Heart right ventricle (tissue), 16 donors: Measurements from ENCODE around the gene NDUFS6. TPM values are rescaled to one million over a fixed set of nuclear protein-coding genes. Genes with fewer than 3 reads are reported as not detected.

Experiments
- ATAC-seq, 8 donors: fragments of 200-7000 bp; cut with Tn5 transposase; one replicate each; pipeline ENCODE4 v1.9.1; 2020; ENCODE audit warnings: mild to moderate bottlenecking in 8 of 8, moderate library complexity in 8 of 8, moderate number of reproducible peaks in 1 of 8
- DNase-seq, 2 donors: peaks; one replicate each; pipeline ENCODE4 v3.0.0-alpha.2; 2020
- H3K27ac ChIP-seq, 10 donors: fragments of 200-600 bp; sonication (generic) in 2 of 10; one replicate each; pipeline versions ENCODE4 v1.5.0 to v1.8.0; 2020 to 2022; ENCODE audit warnings: mild to moderate bottlenecking in 3 of 10
- H3K27me3 ChIP-seq, 7 donors: fragments of 200-600 bp; one replicate each; pipeline ENCODE4 v1.8.0; 2021 to 2022; ENCODE audit warnings: mild to moderate bottlenecking in 2 of 7
- H3K36me3 ChIP-seq, 9 donors: fragments of 200-600 bp; sonication (generic) in 1 of 9; one replicate each; pipeline versions ENCODE4 v1.5.0 to v1.8.0; 2020 to 2022; ENCODE audit warnings: mild to moderate bottlenecking in 2 of 9
- H3K4me1 ChIP-seq, 9 donors: fragments of 200-600 bp; sonication (generic) in 1 of 9; one replicate each; pipeline versions ENCODE4 v1.5.0 to v1.8.0; 2020 to 2022; ENCODE audit warnings: mild to moderate bottlenecking in 4 of 9
- H3K4me3 ChIP-seq, 10 donors: fragments of 200-600 bp; sonication (generic) in 2 of 10; one replicate each; pipeline versions ENCODE4 v1.5.0 to v1.8.0; 2020 to 2022; ENCODE audit warnings: mild to moderate bottlenecking in 7 of 10, moderate library complexity in 2 of 10
- H3K9me3 ChIP-seq, 11 donors: fragments of 200-600 bp in 10 of 11; sonication (generic) in 2 of 11; one replicate each; pipeline versions ENCODE4 v1.5.0 to v1.8.0; 2013 to 2022; ENCODE audit warnings: mild to moderate bottlenecking in 2 of 11, control low read depth in 1 of 11, moderate library complexity in 1 of 11
- WGBS, 2 donors: extraction: QIAGEN DNeasy Blood & Tissue Kit; methylation state at CpG; one replicate each; pipeline ENCODE4 v1.1.7; 2013; ENCODE audit warnings: inconsistent platforms in 1 of 2; 5-methylcytosine and 5-hydroxymethylcytosine counted together
- intact Hi-C, 10 donors: fragments of 100-400 bp; cut with DNase I; formaldehyde crosslinking; loops; one replicate each; pipeline versions ENCODE4 v1.11.1 to v1.14.2; 2022
- polyA plus RNA-seq, 2 donors: library from polyadenylated mRNA; stranded (reverse); fragments of 200-250 nt; gene quantifications; one replicate each; pipeline ENCODE4 v1.2.3, GENCODE V29; 2013
- total RNA-seq, 10 donors: library from RNA; stranded (reverse); fragmentation: NEBNext Ultra II Directional in 3 of 10; extraction: Animal tissue kit (Norgen Biotek cat#: 25700) in 3 of 10; gene quantifications; one replicate each; pipeline versions ENCODE4 v1.2.1 to v1.2.4, GENCODE V29; 2021 to 2023
- TF ChIP-seq, protein P1 (sequence below), 9 donors: fragments of 200-600 bp; sonication (generic) in 2 of 9; IDR thresholded peaks; one replicate each; pipeline versions ENCODE4 v1.5.0 to v1.8.0; 2021 to 2022; ENCODE audit warnings: antibody characterized with exemption in 9 of 9, mild to moderate bottlenecking in 5 of 9, moderate library complexity in 1 of 9
- donor health status: Arrhythmogenic right ventricular cardiomyopathy.
- donor health status: ischemic (EF 13 %, LVEDD 7.1; RV severe dilation, severe dysfunction).
- donor health status: healthy with polysubstance abuse.
- donor health status: DM: no; HTN: yes; CAD: no.
- donor health status: DM: no; HTN: no; CAD: no.
- donor health status: ischemic (EF 25% LVEDD 6.9; RV normal size, moderate dysfunction).
- donor health status: ischemic (EF 25% LVEDD 5.7; RV mildly dilated, moderate dysfunction).
- donor health status: healthy.
- donor health status: DM: yes; HTN: yes; CAD: no.
- donor health status: Ischemic cardiomyopathy.
- donor health status: ischemic (EF 35%, LVEDD 5.7; RV mildly dilated, moderate dysfunction).
- donor health status: nonischemic (EF 11% LVEDD 7.7; RV severe dilation, severe dysfunction).
- donor health status: DM: yes; HTN: yes; CAD: no.
- donor health status: PGD.
- donor health status: ischemic (EF 29% LVEDD 5.4; RV normal size, mild dysfunction).
- donor health status: nonischemic (EF 23%, LVEDD 6.1; RV moderate dilation, normal function).

The NDUFS6 gene
- total and polyA plus RNA-seq, 12 donors = 60.2 to 198 (median 87.9) TPM

DNA sequence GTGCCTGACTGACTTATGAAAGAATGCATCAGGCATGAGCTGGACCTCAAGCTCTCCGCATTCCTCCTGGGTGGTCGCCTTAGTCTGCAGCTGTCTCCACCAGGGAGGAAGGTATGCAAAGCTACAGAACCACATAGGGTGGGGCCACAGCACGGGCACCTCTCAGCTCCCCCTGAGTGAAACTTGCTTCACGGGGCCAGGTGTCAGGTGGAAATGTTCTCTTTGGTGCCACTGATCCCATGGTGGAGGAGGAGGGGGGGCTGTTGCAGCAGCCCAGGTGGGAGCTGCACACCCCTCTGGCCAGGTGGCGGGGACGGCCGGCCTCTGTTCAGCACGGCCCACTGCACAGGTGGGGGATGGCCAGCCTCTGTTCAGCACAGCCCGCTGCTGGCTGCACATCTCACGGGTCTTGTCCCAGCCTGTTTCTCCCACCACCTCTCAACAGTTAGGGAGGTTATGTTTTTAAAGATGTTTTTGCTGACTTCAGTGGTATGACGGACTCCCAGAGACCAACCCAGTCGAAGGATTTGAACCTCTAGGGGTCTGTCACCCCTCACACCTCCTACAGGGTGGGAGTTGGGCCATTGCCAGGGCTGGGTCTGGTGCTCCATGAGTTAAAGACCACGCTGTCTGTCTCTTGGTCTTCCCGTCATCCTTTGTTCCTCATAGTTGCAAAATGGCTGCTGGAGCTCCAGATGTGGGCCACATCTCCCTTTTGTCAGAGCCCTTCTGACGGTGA, 35.9 kb upstream of the NDUFS6 start:
- WGBS, 2 donors = 82 to 83% methylated on average over 15 of the region's 15 CpGs
- no peak overlapping the region for H3K27ac ChIP-seq
- H3K4me1 ChIP-seq = no peaks in the 10 kb centered on the region
- no peaks in the 10 kb centered on the region for H3K36me3 ChIP-seq
- H3K4me3 ChIP-seq = no peak overlapping the region
- intact Hi-C loops = loop anchor here in 4 of 10 donors (10.0 kb wide), 3 partner anchors 249 to 389 kb away; no protein-coding TSS in a partner anchor
- TF ChIP-seq, protein P1, sequence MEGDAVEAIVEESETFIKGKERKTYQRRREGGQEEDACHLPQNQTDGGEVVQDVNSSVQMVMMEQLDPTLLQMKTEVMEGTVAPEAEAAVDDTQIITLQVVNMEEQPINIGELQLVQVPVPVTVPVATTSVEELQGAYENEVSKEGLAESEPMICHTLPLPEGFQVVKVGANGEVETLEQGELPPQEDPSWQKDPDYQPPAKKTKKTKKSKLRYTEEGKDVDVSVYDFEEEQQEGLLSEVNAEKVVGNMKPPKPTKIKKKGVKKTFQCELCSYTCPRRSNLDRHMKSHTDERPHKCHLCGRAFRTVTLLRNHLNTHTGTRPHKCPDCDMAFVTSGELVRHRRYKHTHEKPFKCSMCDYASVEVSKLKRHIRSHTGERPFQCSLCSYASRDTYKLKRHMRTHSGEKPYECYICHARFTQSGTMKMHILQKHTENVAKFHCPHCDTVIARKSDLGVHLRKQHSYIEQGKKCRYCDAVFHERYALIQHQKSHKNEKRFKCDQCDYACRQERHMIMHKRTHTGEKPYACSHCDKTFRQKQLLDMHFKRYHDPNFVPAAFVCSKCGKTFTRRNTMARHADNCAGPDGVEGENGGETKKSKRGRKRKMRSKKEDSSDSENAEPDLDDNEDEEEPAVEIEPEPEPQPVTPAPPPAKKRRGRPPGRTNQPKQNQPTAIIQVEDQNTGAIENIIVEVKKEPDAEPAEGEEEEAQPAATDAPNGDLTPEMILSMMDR (IDR thresholded peaks at IDR 0.05) = no peak
- H3K27me3 ChIP-seq = peaks cover 0 to 58% (median 15%) of the 10 kb centered on the region in 7 donors
- DNase-seq = no peak
- ATAC-seq = no peak
- no peaks in the 10 kb centered on the region for H3K9me3 ChIP-seq

DNA sequence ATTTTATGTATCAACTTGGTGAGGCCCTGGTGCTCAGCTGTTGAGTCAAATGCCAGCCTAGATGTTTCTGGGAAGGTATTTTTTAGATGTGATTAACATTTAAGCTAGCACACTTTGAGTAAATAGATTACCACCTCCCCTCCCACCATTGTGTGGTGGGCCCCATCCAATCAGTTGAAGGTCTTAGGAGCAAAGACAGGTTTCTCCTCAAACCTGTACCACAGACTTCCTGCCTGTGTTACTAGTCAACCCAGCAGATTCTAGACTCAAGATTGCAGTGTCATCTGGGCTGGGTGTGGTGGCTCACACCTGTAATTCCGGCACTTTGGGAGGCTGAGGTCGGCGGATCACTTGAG, 35.3 kb upstream of the NDUFS6 start:
- no peak overlapping the region for H3K4me3 ChIP-seq
- WGBS, 2 donors = 91 to 94% methylated on average over 3 of the region's 3 CpGs
- H3K27ac ChIP-seq = no peak overlapping the region
- H3K27me3 ChIP-seq = peaks cover 0 to 57% (median 15%) of the 10 kb centered on the region in 7 donors
- intact Hi-C loops = loop anchor here in 4 of 10 donors (10.0 kb wide), 3 partner anchors 249 to 389 kb away; no protein-coding TSS in a partner anchor
- TF ChIP-seq, protein P1 (IDR thresholded peaks at IDR 0.05) = no peak
- no peaks in the 10 kb centered on the region for H3K9me3 ChIP-seq
- ATAC-seq = no peak
- no peak for DNase-seq
- H3K36me3 ChIP-seq = no peaks in the 10 kb centered on the region
- no peaks in the 10 kb centered on the region for H3K4me1 ChIP-seq

DNA sequence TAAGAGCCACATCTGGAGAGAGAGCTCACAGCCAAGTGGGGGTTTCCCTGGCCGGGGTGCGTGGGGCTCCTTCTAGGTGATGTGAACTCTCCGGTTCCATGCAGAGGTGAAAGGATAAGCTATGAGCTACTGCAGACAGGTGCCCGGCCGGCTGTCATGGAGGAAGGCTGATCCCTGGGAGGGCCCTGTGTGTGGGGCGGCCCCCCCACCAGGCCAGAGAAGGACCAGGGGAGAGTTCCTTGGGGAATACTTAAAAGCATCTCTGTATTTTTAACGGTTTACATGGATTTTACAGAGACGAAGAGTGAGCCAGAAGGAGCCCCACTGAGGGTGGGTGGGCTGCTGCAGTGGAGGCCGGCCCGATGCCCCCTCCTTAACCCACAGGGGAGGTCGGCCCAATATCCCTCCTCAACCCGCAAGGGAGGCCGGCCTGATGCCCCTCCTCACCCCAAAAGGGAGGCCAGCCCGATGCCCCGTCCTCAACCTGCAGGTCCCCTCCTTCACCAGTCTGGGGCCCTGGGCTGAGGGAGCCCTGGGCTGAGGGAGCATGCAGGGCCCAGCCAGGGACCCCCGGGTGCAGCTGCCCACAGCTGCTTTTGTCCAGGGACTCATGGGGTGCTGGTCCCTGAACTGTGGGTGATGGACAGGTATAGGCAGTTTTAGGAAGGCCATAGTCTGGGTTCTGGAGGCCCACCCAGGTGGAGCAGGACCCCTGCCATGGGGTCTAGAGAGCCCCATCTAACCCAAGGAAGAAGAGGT, 33.5 kb upstream of the NDUFS6 start:
- WGBS, 2 donors = 75 to 78% methylated on average over 15 to 16 of the region's 16 CpGs
- Histone ChIP-seq H3K4me3 (no peak overlapping the region), H3K27ac (no peak overlapping the region), H3K27me3 (peaks cover 0 to 40% (median 11%) of the 10 kb centered on the region in 7 donors), H3K9me3 (no peaks in the 10 kb centered on the region), H3K4me1 (no peaks in the 10 kb centered on the region), H3K36me3 (no peaks in the 10 kb centered on the region)
- intact Hi-C loops = loop anchor here in 4 of 10 donors (10.0 kb wide), 3 partner anchors 247 to 387 kb away; no protein-coding TSS in a partner anchor
- DNase-seq (no peak), ATAC-seq (no peak)
- TF ChIP-seq, protein P1 (IDR thresholded peaks at IDR 0.05) = no peak

DNA sequence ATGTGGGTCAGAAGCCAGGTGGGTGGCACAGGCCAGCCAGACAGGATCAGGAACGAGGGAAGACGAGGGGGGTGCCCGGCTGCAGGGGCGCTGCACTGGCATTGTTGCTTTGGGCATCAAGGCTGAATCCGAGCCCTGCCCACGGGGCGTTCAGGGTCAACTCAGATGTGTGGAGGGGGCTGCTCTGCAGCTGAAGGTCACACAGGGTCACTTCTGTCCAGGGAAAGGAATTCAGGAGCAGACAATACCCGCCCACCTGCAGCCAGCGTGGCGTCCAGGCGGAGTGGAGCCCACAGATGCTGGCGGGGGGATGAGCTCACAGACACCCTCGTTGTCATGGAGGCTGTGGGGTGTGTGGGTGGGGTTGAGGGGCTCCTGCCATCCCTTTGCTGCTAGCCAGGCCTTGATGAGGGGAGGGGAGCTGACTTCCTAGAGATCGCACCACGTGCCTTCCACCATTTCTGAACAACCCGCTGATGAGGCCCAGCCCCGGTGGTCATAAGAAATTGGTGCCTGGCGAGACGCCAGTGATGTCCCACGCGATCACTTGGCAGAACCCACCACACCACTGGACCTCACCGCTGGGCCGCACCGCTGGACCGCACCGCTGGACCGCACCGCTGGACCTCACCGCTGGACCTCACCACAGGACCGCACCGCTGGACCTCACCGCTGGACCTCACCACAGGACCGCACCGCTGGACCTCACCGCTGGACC, 32.8 kb upstream of the NDUFS6 start:
- Histone ChIP-seq H3K36me3 (no peaks in the 10 kb centered on the region), H3K27ac (no peak overlapping the region), H3K4me3 (no peak overlapping the region), H3K4me1 (no peaks in the 10 kb centered on the region), H3K27me3 (peaks cover 0 to 37% (median 7%) of the 10 kb centered on the region in 7 donors), H3K9me3 (no peaks in the 10 kb centered on the region)
- ATAC-seq (no peak), DNase-seq (no peak)
- WGBS, 2 donors = 91% methylated on average over 28 to 35 of the region's 35 CpGs
- intact Hi-C loops = loop anchor here in 4 of 10 donors (10.0 kb wide), 3 partner anchors 246 to 386 kb away; no protein-coding TSS in a partner anchor
- TF ChIP-seq, protein P1 (IDR thresholded peaks at IDR 0.05) = no peak
